PC-9 (cell line): Measurements from ENCODE around the gene RGS9. TPM values are rescaled to one million over a fixed set of nuclear protein-coding genes. Genes with fewer than 3 reads are reported as not detected.
"Not testable (repeated sequence)": the region's sequence is repeated elsewhere in the genome, so short reads cannot be mapped to it uniquely, and the experiment has no call there.

Source experiments
- BruUV-seq: library from RNA; stranded (reverse); fragments of 400-500 nt; replicated peaks from 2 replicates; lab custom pipeline; 2021; lab: Mats Ljungman, UMichigan
- CTCF ChIA-PET: fragments of 300-600 bp; sonication (Branson Sonifier 250); formaldehyde crosslinking; loops from one replicate; lab custom pipeline; 2022; ENCODE audit warnings: antibody characterized with exemption; lab: Charles Lee
- POLR2A ChIA-PET: fragments of 300-600 bp; sonication (Branson Sonifier 250); formaldehyde crosslinking; loops from one replicate; lab custom pipeline; 2022; ENCODE audit warnings: antibody characterized with exemption; ENCODE audit not compliant: unreplicated experiment; lab: Charles Lee
- DNase-seq, 2 experiments: peaks; one replicate each; pipeline versions ENCODE4 v3.0.0 to v3.0.0-alpha.2; 2015 to 2022; ENCODE audit warnings: mixed read lengths in 1 of 2
- H2AFZ ChIP-seq: fragments of 200-600 bp; sonication (generic); 2 replicates; pipeline ENCODE4 v1.8.1; 2017; ENCODE audit warnings: antibody characterized with exemption
- H3F3A ChIP-seq: fragments of 200-600 bp; sonication (generic); 2 replicates; pipeline ENCODE4 v1.8.1; 2017; ENCODE audit warnings: antibody characterized with exemption, mild to moderate bottlenecking, low read depth; ENCODE audit not compliant: insufficient read depth
- H3K27ac ChIP-seq: fragments of 200-600 bp; sonication (generic); 2 replicates; pipeline ENCODE4 v1.6.1; 2016; ENCODE audit warnings: mixed run types
- H3K27me3 ChIP-seq: fragments of 200-600 bp; sonication (generic); 2 replicates; pipeline ENCODE4 v1.6.1; 2016; ENCODE audit warnings: low read depth, mixed run types; ENCODE audit not compliant: insufficient read depth
- H3K36me3 ChIP-seq: fragments of 200-600 bp; sonication (generic); 2 replicates; pipeline ENCODE4 v1.6.1; 2016; ENCODE audit warnings: low read depth, mixed run types
- H3K4me1 ChIP-seq: fragments of 200-600 bp; sonication (generic); replicated peaks from 2 replicates; pipeline ENCODE4 v1.6.1; 2016; ENCODE audit warnings: mixed run types; ENCODE audit not compliant: insufficient read depth
- H3K4me2 ChIP-seq: fragments of 200-600 bp; sonication (generic); 2 replicates; pipeline ENCODE4 v1.6.1; 2017; ENCODE audit warnings: mixed run types
- H3K4me3 ChIP-seq: fragments of 200-600 bp; sonication (generic); 2 replicates; pipeline ENCODE4 v1.6.1; 2016; ENCODE audit warnings: mixed run types
- H3K79me2 ChIP-seq: fragments of 200-600 bp; sonication (generic); 2 replicates; pipeline ENCODE4 v1.6.1; 2017; ENCODE audit warnings: low read depth, mixed run types
- H3K9me2 ChIP-seq: fragments of 200-600 bp; sonication (generic); 2 replicates; pipeline ENCODE4 v1.8.1; 2017; ENCODE audit warnings: mild to moderate bottlenecking; ENCODE audit not compliant: insufficient read depth
- H3K9me3 ChIP-seq: fragments of 200-600 bp; sonication (generic); 2 replicates; pipeline ENCODE4 v1.8.1; 2016; ENCODE audit warnings: low read depth; ENCODE audit not compliant: insufficient read depth
- H4K20me1 ChIP-seq: fragments of 200-600 bp; sonication (generic); 2 replicates; pipeline ENCODE4 v1.8.1; 2017; ENCODE audit not compliant: insufficient read depth
- EZH2 ChIP-seq: fragments of 200-600 bp; sonication (generic); IDR thresholded peaks from 2 replicates; pipeline ENCODE4 v1.8.0; 2017; ENCODE audit warnings: antibody characterized with exemption, low read depth
- intact Hi-C: fragments of 100-400 bp; cut with micrococcal nuclease; formaldehyde crosslinking; loops from one replicate; pipeline ENCODE4 v1.10.0; 2022; ENCODE audit not compliant: unreplicated experiment
- total RNA-seq: library from RNA; stranded (reverse); gene quantifications from 2 replicates; pipeline ENCODE4 v1.2.3, GENCODE V29; 2021
- TF ChIP-seq, protein P1 (sequence below): fragments of 200-600 bp; sonication (generic); conservative IDR thresholded peaks from 2 replicates; pipeline ENCODE4 v1.6.1; 2017; ENCODE audit warnings: mixed run types, antibody characterized with exemption, mild to moderate bottlenecking, moderate library complexity

The RGS9 gene
- total RNA-seq, 1 experiment from 2014 or later: 6.1 TPM

DNA sequence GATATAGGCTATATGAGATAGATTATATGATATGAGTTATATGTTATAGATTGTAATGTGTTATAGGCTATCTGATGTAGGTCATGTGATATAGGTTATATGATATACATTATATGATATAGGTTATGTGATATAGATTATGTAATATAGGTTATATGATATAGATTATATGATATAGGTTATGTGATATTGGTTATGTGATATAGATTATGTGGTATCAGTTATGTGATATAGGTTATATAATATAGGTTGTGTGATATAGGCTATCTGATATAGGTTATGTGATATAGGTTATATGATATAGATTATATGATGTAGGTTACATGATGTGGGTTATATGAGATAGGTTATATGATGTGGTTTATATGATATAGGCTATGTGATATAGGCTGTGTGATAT, 68.5 kb downstream of the RGS9 start:
- no peaks in the 10 kb centered on the region; the same call in 1 of the 2 replicates for H3K4me1 ChIP-seq
- POLR2A ChIA-PET: no interaction called here
- H3K27ac ChIP-seq: no peak overlapping the region
- no peaks in the 10 kb centered on the region for H3K79me2 ChIP-seq
- no TSS peak for BruUV-seq
- DNase-seq: no peak
- no peaks in the 10 kb centered on the region for H3F3A ChIP-seq
- H3K27me3 ChIP-seq: no peaks in the 10 kb centered on the region
- H3K4me3 ChIP-seq: no peak overlapping the region
- no peaks in the 10 kb centered on the region for H3K36me3 ChIP-seq
- CTCF ChIA-PET: no interaction called here
- no peaks in the 10 kb centered on the region for H4K20me1 ChIP-seq
- no peaks in the 10 kb centered on the region for H3K9me2 ChIP-seq
- H3K4me2 ChIP-seq: no peak overlapping the region
- no peak overlapping the region for H2AFZ ChIP-seq
- intact Hi-C loops: no loop called here
- TF ChIP-seq EZH2: no peak
- TF ChIP-seq, protein P1, sequence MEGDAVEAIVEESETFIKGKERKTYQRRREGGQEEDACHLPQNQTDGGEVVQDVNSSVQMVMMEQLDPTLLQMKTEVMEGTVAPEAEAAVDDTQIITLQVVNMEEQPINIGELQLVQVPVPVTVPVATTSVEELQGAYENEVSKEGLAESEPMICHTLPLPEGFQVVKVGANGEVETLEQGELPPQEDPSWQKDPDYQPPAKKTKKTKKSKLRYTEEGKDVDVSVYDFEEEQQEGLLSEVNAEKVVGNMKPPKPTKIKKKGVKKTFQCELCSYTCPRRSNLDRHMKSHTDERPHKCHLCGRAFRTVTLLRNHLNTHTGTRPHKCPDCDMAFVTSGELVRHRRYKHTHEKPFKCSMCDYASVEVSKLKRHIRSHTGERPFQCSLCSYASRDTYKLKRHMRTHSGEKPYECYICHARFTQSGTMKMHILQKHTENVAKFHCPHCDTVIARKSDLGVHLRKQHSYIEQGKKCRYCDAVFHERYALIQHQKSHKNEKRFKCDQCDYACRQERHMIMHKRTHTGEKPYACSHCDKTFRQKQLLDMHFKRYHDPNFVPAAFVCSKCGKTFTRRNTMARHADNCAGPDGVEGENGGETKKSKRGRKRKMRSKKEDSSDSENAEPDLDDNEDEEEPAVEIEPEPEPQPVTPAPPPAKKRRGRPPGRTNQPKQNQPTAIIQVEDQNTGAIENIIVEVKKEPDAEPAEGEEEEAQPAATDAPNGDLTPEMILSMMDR: no peak
- no peaks in the 10 kb centered on the region for H3K9me3 ChIP-seq

DNA sequence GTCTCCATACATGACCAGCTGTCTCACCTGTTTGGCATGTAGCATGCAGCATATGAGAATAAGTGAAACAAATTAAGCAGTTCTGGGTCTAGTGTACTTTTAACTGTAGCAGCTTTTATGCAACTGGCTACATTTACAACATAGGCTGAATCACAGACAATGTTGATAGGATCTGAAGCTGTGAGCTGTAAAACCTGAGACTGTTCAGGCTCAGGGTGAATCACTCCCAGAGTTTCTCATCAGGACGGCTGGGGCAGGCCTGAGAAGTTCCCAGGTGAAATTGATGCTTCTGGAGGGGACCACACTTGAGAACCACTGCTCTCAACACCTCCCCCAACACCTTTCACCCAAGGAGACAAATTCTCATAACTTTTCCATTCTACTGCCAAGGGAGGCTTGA, 70.3 kb downstream of the RGS9 start:
- H3K9me2 ChIP-seq, H3K4me2 ChIP-seq, H3K36me3 ChIP-seq, H3K79me2 ChIP-seq, H3F3A ChIP-seq, CTCF ChIA-PET, H2AFZ ChIP-seq, H4K20me1 ChIP-seq, H3K4me1 ChIP-seq, H3K27me3 ChIP-seq, H3K9me3 ChIP-seq, intact Hi-C loops, POLR2A ChIA-PET, H3K4me3 ChIP-seq, BruUV-seq, H3K27ac ChIP-seq: not testable (repeated sequence)
- DNase-seq: peak in 1 of 2 experiments; percentile 64

DNA sequence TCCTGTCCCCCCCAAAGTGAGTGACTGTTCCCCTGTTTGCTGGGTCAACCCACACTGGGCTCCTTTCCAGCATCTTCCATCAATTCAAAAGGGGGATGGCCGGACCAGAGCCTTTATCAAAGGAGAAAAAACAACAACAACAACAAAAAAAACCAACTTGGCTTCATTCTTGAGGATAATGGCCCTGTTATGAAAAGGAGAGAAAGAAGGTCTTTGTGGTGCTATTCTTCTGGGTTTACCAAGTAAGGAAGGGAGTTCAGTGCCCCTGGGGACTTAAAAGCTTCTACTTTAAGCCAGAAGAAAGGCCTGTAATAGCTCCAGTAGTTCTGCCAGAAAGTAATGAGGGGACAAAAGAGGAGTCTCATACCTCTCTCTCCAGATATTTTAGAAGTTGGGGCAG, 71.5 kb downstream of the RGS9 start:
- H3K4me1 ChIP-seq: no peaks in the 10 kb centered on the region
- no peak for DNase-seq
- ChIA-PET POLR2A (no interaction called here), CTCF (no interaction called here)
- no peak overlapping the region for H2AFZ ChIP-seq
- no peaks in the 10 kb centered on the region for H3K79me2 ChIP-seq
- H3K4me2 ChIP-seq: no peak overlapping the region
- H3K27me3 ChIP-seq: peaks cover 5% of the 10 kb centered on the region; the same call in 1 of the 2 replicates
- no peaks in the 10 kb centered on the region for H3K36me3 ChIP-seq
- no peaks in the 10 kb centered on the region for H4K20me1 ChIP-seq
- no peak overlapping the region for H3K4me3 ChIP-seq
- TF ChIP-seq EZH2: no peak
- TF ChIP-seq, protein P1: no peak
- H3F3A ChIP-seq: no peaks in the 10 kb centered on the region
- no peaks in the 10 kb centered on the region for H3K9me2 ChIP-seq
- intact Hi-C loops: no loop called here
- BruUV-seq: no TSS peak
- no peak overlapping the region for H3K27ac ChIP-seq
- no peaks in the 10 kb centered on the region for H3K9me3 ChIP-seq

DNA sequence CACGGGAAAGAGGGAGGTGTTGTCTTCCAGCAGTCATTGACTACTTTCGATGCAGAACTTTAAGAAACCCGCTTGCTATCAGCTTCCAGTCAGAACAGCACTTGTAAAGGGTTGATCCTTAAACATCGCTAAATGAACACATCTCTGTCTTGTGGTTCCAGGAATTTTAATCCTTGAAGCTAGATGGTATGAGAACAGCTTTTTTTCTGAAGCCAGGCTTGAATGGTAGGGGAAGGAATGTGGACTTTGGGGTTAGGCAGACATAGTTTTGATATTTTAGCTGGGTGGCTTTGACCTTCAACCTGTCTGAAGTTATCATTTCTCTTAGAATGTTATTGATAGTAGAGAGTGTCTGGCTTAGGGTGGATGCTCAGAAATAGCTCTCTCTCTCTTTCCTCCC, 81.1 kb downstream of the RGS9 start:
- no peaks in the 10 kb centered on the region for H3K9me3 ChIP-seq
- peaks cover 23% of the 10 kb centered on the region for H3K27me3 ChIP-seq
- H4K20me1 ChIP-seq: no peaks in the 10 kb centered on the region
- H3K79me2 ChIP-seq: no peaks in the 10 kb centered on the region
- no TSS peak for BruUV-seq
- TF ChIP-seq, protein P1: no peak
- no peak for TF ChIP-seq EZH2
- POLR2A ChIA-PET: no interaction called here
- H2AFZ ChIP-seq: no peak overlapping the region
- H3K4me3 ChIP-seq: no peak overlapping the region
- H3K36me3 ChIP-seq: no peaks in the 10 kb centered on the region
- H3K9me2 ChIP-seq: no peaks in the 10 kb centered on the region
- H3F3A ChIP-seq: no peaks in the 10 kb centered on the region
- H3K4me1 ChIP-seq: peaks cover 8% of the 10 kb centered on the region; the same call in 1 of the 2 replicates
- CTCF ChIA-PET: no interaction called here
- intact Hi-C loops: no loop called here
- no peak overlapping the region for H3K27ac ChIP-seq
- DNase-seq: no peak
- H3K4me2 ChIP-seq: no peak overlapping the region
